Trophoblast cell (in vitro differentiated cells and primary cell): ENCODE measurements around the gene UQCC5.

ENCODE experiments used
- DNase-seq, 2 donors: peaks; one replicate each; pipeline ENCODE4 v3.0.0-alpha.2; 2016
- H2AFZ ChIP-seq: 2 replicates; pipeline ENCODE4 v1.6.1; 2013; ENCODE audit warnings: low read length, moderate library complexity, mild to moderate bottlenecking; ENCODE audit not compliant: insufficient read depth, poor library complexity
- H2AK5ac ChIP-seq: 2 replicates; pipeline ENCODE4 v1.6.1; 2013; ENCODE audit warnings: mild to moderate bottlenecking, low read length
- H2BK120ac ChIP-seq: 2 replicates; pipeline ENCODE4 v1.6.1; 2013; ENCODE audit warnings: low read length, mild to moderate bottlenecking, moderate library complexity; ENCODE audit not compliant: insufficient read depth, poor library complexity
- H2BK12ac ChIP-seq: 2 replicates; pipeline ENCODE4 v1.6.1; 2013; ENCODE audit warnings: mild to moderate bottlenecking, low read length, moderate library complexity
- H2BK5ac ChIP-seq: 2 replicates; pipeline ENCODE4 v1.6.1; 2013; ENCODE audit warnings: low read length, low read depth, moderate library complexity, mild to moderate bottlenecking; ENCODE audit not compliant: poor library complexity
- H3K14ac ChIP-seq: 2 replicates; pipeline ENCODE4 v1.6.1; 2013; ENCODE audit warnings: mild to moderate bottlenecking, low read length
- H3K18ac ChIP-seq: 2 replicates; pipeline ENCODE4 v1.6.1; 2013; ENCODE audit warnings: mild to moderate bottlenecking, low read length
- H3K23ac ChIP-seq: 2 replicates; pipeline ENCODE4 v1.6.1; 2013; ENCODE audit warnings: low read length
- H3K27ac ChIP-seq: 2 replicates; pipeline ENCODE4 v1.5.1; 2013; ENCODE audit warnings: low read depth, mild to moderate bottlenecking, inconsistent platforms, low read length, moderate library complexity
- H3K27me3 ChIP-seq: 2 replicates; pipeline ENCODE4 v1.6.1; 2013; ENCODE audit warnings: inconsistent platforms, mild to moderate bottlenecking, low read length, moderate library complexity; ENCODE audit not compliant: insufficient read depth
- H3K36me3 ChIP-seq, 2 experiments: 1 replicate in 1 of 2; 2 replicates in 1 of 2; pipeline ENCODE4 v1.6.1; 2013; ENCODE audit warnings: low read length in 2 of 2, mild to moderate bottlenecking in 2 of 2, moderate library complexity in 1 of 2; ENCODE audit not compliant: insufficient read depth in 2 of 2, control insufficient read depth in 1 of 2
- H3K4ac ChIP-seq: 2 replicates; pipeline ENCODE4 v1.6.1; 2013; ENCODE audit warnings: low read depth, mild to moderate bottlenecking, low read length, moderate library complexity
- H3K4me1 ChIP-seq, 2 experiments: 1 replicate in 1 of 2; 2 replicates in 1 of 2; pipeline ENCODE4 v1.6.1; 2013; ENCODE audit warnings: low read length in 2 of 2, mild to moderate bottlenecking in 2 of 2, moderate library complexity in 1 of 2; ENCODE audit not compliant: insufficient read depth in 2 of 2, control insufficient read depth in 1 of 2
- H3K4me2 ChIP-seq: 2 replicates; pipeline ENCODE4 v1.6.1; 2013; ENCODE audit warnings: inconsistent platforms, mild to moderate bottlenecking, low read length, moderate library complexity
- H3K4me3 ChIP-seq: 2 replicates; pipeline ENCODE4 v1.5.1; 2013; ENCODE audit warnings: mild to moderate bottlenecking, low read depth, low read length, inconsistent platforms
- H3K79me1 ChIP-seq: one replicate; pipeline ENCODE4 v1.6.1; 2013; ENCODE audit warnings: low read length
- H3K79me2 ChIP-seq: 2 replicates; pipeline ENCODE4 v1.6.1; 2013; ENCODE audit warnings: low read length, mild to moderate bottlenecking; ENCODE audit not compliant: control insufficient read depth, insufficient read depth, poor library complexity
- H3K9ac ChIP-seq: 2 replicates; pipeline ENCODE4 v1.6.1; 2013; ENCODE audit warnings: mild to moderate bottlenecking, low read length
- H3K9me3 ChIP-seq: 2 replicates; pipeline ENCODE4 v1.6.1; 2013; ENCODE audit warnings: low read depth, mild to moderate bottlenecking, control low read depth, inconsistent platforms, low read length; ENCODE audit not compliant: insufficient read depth
- H4K12ac ChIP-seq: 2 replicates; pipeline ENCODE4 v1.6.1; 2013; ENCODE audit warnings: low read depth, mild to moderate bottlenecking, low read length, moderate library complexity
- H4K8ac ChIP-seq: 2 replicates; pipeline ENCODE4 v1.6.1; 2013; ENCODE audit warnings: low read depth, mild to moderate bottlenecking, low read length, moderate library complexity
- H4K91ac ChIP-seq: one replicate; pipeline ENCODE4 v1.6.1; 2013; ENCODE audit warnings: low read depth, mild to moderate bottlenecking, low read length, moderate library complexity
- WGBS: extraction: QIAGEN DNeasy Blood & Tissue Kit; methylation state at CpG from one replicate; pipeline ENCODE4 v1.1.7; 2013; ENCODE audit warnings: missing lambda C conversion rate; ENCODE audit not compliant: insufficient read length, insufficient coverage; ENCODE audit errors: extremely low coverage; 5-methylcytosine and 5-hydroxymethylcytosine counted together

UQCC5 gene

GRCh38 chr3:52509753-52510328, 26.6 kb upstream of the UQCC5 start:
- H3K4me1 ChIP-seq = no peaks in the 10 kb centered on the region
- no peak overlapping the region for H3K14ac ChIP-seq
- H2BK12ac ChIP-seq = no peak overlapping the region
- no peak overlapping the region for H3K4ac ChIP-seq
- no peak overlapping the region for H4K91ac ChIP-seq
- WGBS = no CpG with 5 or more reads among the region's 12 CpGs
- no peak overlapping the region for H2BK5ac ChIP-seq
- DNase-seq = no peak
- no peak overlapping the region for H3K27ac ChIP-seq
- no peaks in the 10 kb centered on the region for H3K79me2 ChIP-seq
- H4K8ac ChIP-seq = no peak overlapping the region
- H3K9me3 ChIP-seq = peaks cover 2% of the 10 kb centered on the region
- no peak overlapping the region for H3K9ac ChIP-seq
- H3K4me2 ChIP-seq = no peak overlapping the region
- H3K79me1 ChIP-seq = no peaks in the 10 kb centered on the region
- H2AK5ac ChIP-seq = no peak overlapping the region
- no peaks in the 10 kb centered on the region for H3K36me3 ChIP-seq
- H3K27me3 ChIP-seq = no peaks in the 10 kb centered on the region
- H2BK120ac ChIP-seq = no peak overlapping the region
- no peak overlapping the region for H4K12ac ChIP-seq
- no peak overlapping the region for H3K4me3 ChIP-seq
- H2AFZ ChIP-seq = no peak overlapping the region
- H3K23ac ChIP-seq = no peak overlapping the region
- no peak overlapping the region for H3K18ac ChIP-seq

GRCh38 chr3:52511509-52511908, 24.9 kb upstream of the UQCC5 start:
- H3K4me2 ChIP-seq = no peak overlapping the region
- H2AFZ ChIP-seq = no peak overlapping the region
- H2AK5ac ChIP-seq = no peak overlapping the region
- no peak overlapping the region for H3K23ac ChIP-seq
- no peak overlapping the region for H2BK120ac ChIP-seq
- H3K27ac ChIP-seq = no peak overlapping the region
- H3K4me3 ChIP-seq = no peak overlapping the region
- H4K91ac ChIP-seq = no peak overlapping the region
- H3K79me1 ChIP-seq = no peaks in the 10 kb centered on the region
- H3K14ac ChIP-seq = no peak overlapping the region
- no peak overlapping the region for H3K4ac ChIP-seq
- no peak for DNase-seq
- no peaks in the 10 kb centered on the region for H3K79me2 ChIP-seq
- no peak overlapping the region for H2BK5ac ChIP-seq
- H3K9me3 ChIP-seq = no peaks in the 10 kb centered on the region
- no peak overlapping the region for H4K8ac ChIP-seq
- no peak overlapping the region for H4K12ac ChIP-seq
- no CpG with 5 or more reads among the region's 7 CpGs for WGBS
- no peaks in the 10 kb centered on the region for H3K4me1 ChIP-seq
- no peaks in the 10 kb centered on the region for H3K36me3 ChIP-seq
- no peak overlapping the region for H3K18ac ChIP-seq
- no peak overlapping the region for H3K9ac ChIP-seq
- no peaks in the 10 kb centered on the region for H3K27me3 ChIP-seq
- H2BK12ac ChIP-seq = no peak overlapping the region

- H2AFZ ChIP-seq = no peak overlapping the region
- no peak overlapping the region for H2BK120ac ChIP-seq
- H3K9me3 ChIP-seq = no peaks in the 10 kb centered on the region
- H3K14ac ChIP-seq = no peak overlapping the region
- no peak for DNase-seq
- H4K8ac ChIP-seq = no peak overlapping the region
- no CpG with 5 or more reads among the region's 8 CpGs for WGBS
- no peaks in the 10 kb centered on the region for H3K79me1 ChIP-seq
- no peak overlapping the region for H4K12ac ChIP-seq
- H3K27me3 ChIP-seq = no peaks in the 10 kb centered on the region
- H3K79me2 ChIP-seq = no peaks in the 10 kb centered on the region
- H3K4me2 ChIP-seq = no peak overlapping the region
- no peak overlapping the region for H2BK5ac ChIP-seq
- no peak overlapping the region for H2AK5ac ChIP-seq
- H3K4me3 ChIP-seq = no peak overlapping the region
- H3K9ac ChIP-seq = no peak overlapping the region
- H3K4me1 ChIP-seq = no peaks in the 10 kb centered on the region
- no peak overlapping the region for H4K91ac ChIP-seq
- no peak overlapping the region for H3K27ac ChIP-seq
- H3K23ac ChIP-seq = no peak overlapping the region
- no peak overlapping the region for H2BK12ac ChIP-seq
- no peaks in the 10 kb centered on the region for H3K36me3 ChIP-seq
- H3K4ac ChIP-seq = no peak overlapping the region
- no peak overlapping the region for H3K18ac ChIP-seq
Measured at GRCh38 chr3:52512105-52512504, 24.3 kb upstream of the UQCC5 start.

GRCh38 chr3:52512727-52513126, 23.7 kb upstream of the UQCC5 start:
- no peak overlapping the region for H2BK12ac ChIP-seq
- no peak for DNase-seq
- no peak overlapping the region for H3K4ac ChIP-seq
- no peak overlapping the region for H3K18ac ChIP-seq
- no peak overlapping the region for H2AK5ac ChIP-seq
- no peak overlapping the region for H4K91ac ChIP-seq
- H3K23ac ChIP-seq = no peak overlapping the region
- H3K4me1 ChIP-seq = no peaks in the 10 kb centered on the region
- H3K27ac ChIP-seq = no peak overlapping the region
- H2BK120ac ChIP-seq = no peak overlapping the region
- no peaks in the 10 kb centered on the region for H3K79me2 ChIP-seq
- no peak overlapping the region for H3K9ac ChIP-seq
- no CpG with 5 or more reads among the region's 17 CpGs for WGBS
- H3K79me1 ChIP-seq = no peaks in the 10 kb centered on the region
- no peaks in the 10 kb centered on the region for H3K36me3 ChIP-seq
- H3K27me3 ChIP-seq = no peaks in the 10 kb centered on the region
- no peak overlapping the region for H4K8ac ChIP-seq
- peaks cover under 1% of the 10 kb centered on the region for H3K9me3 ChIP-seq
- no peak overlapping the region for H3K14ac ChIP-seq
- no peak overlapping the region for H2AFZ ChIP-seq
- H3K4me2 ChIP-seq = no peak overlapping the region
- H3K4me3 ChIP-seq = no peak overlapping the region
- no peak overlapping the region for H2BK5ac ChIP-seq
- no peak overlapping the region for H4K12ac ChIP-seq
